Measurements from ENCODE around the gene C2CD4C.
"Not testable (repeated sequence)": the region's sequence is repeated elsewhere in the genome, so short reads cannot be mapped to it uniquely, and the experiment has no call there.

GRCh38 chr19:386189-386588 lies 22.8 kb downstream of the C2CD4C start:
- TF ChIP-seq CTCF (conservative IDR thresholded peaks at IDR 0.05; ENCODE audit: low read depth, low read length); EZH2 (IDR thresholded peaks at IDR 0.05; ENCODE audit: low read length, unreplicated experiment); EZH2phosphoT487 (IDR thresholded peaks at IDR 0.05; ENCODE audit: borderline replicate concordance, low read length): not testable (repeated sequence)
